GM12865 (cell line): ENCODE results near the gene CADM2.
A peak's percentile ranks its signal among the peaks of the same experiment; 100 is the strongest.

Experiments used
- DNase-seq: peaks from one replicate; pipeline ENCODE4 v3.0.0; 2010; ENCODE audit warnings: low read depth
- H3K4me3 ChIP-seq: 2 replicates; pipeline ENCODE4 v1.5.1; 2011; ENCODE audit warnings: mild to moderate bottlenecking, low read depth, low read length, control low read depth
- TF ChIP-seq, protein P1 (sequence below): IDR thresholded peaks from 2 replicates; pipeline ENCODE4 v1.5.1; 2011; ENCODE audit warnings: low read length, control low read depth, low read depth, inconsistent platforms; ENCODE audit not compliant: insufficient read depth; ENCODE audit errors: missing control alignments

CADM2 gene

GRCh38 chr3:85321892-85322291, 363.1 kb downstream of the CADM2 start:
- TF ChIP-seq, protein P1, sequence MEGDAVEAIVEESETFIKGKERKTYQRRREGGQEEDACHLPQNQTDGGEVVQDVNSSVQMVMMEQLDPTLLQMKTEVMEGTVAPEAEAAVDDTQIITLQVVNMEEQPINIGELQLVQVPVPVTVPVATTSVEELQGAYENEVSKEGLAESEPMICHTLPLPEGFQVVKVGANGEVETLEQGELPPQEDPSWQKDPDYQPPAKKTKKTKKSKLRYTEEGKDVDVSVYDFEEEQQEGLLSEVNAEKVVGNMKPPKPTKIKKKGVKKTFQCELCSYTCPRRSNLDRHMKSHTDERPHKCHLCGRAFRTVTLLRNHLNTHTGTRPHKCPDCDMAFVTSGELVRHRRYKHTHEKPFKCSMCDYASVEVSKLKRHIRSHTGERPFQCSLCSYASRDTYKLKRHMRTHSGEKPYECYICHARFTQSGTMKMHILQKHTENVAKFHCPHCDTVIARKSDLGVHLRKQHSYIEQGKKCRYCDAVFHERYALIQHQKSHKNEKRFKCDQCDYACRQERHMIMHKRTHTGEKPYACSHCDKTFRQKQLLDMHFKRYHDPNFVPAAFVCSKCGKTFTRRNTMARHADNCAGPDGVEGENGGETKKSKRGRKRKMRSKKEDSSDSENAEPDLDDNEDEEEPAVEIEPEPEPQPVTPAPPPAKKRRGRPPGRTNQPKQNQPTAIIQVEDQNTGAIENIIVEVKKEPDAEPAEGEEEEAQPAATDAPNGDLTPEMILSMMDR = no peak
- no peak overlapping the region for H3K4me3 ChIP-seq
- no peak for DNase-seq

DNA sequence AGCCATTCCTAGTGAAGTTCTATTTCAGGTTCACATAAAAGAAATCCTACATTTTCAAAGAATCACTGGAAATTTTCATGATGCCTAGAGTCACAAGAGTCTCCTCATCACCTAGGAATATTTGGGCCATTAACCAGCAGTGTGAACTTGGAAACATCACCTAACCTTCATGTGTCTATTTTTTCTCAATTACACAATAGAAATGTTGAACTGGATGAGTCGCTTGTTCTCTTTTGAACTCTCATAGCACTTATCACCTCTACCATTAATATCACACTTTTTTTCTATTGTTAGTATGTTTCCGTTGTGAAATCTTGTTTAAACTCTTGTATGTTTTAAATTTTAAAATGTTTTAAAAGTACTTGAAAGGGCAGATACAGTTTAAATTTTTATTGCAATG, 371.3 kb downstream of the CADM2 start:
- TF ChIP-seq, protein P1 = no peak
- no peak for DNase-seq
- no peak overlapping the region for H3K4me3 ChIP-seq

DNA sequence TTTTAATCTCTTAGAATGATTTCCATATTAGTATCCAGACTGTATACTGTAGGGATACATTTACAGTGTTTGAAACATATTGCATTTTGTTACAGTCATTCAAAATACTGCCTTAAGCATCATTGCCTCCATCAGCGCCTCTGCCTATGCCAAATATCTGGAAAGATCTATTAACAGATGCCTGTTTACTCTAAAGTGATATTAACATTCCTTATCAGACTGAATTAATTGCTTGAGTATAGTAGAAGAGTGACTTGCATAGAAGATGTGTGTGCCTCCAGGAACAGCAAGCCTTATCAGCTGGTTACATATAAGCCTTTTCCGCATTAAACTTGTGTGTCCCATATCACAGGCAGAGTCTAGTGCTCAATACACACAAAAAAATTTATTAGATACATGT, 379.1 kb downstream of the CADM2 start:
- TF ChIP-seq, protein P1 = no peak

DNA sequence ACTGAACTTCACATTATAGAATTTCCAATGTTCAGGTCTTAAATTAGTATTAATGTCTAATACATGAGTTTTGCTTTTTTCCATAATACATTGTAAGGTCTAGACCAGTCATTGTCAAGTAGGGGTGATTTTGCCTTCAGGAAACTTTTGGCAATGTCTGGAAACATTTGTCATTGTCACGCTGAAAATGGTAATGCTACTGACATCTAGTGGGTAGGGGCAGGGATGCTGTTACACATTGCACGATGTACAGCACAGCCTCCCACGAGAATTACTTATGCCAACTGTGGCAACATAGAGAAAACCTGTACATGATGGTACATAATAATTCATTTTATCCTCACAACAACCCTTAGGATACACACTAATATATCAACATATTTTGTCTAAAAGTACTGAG, 384.1 kb downstream of the CADM2 start:
- TF ChIP-seq, protein P1 = peak; percentile 24
- DNase-seq = peak; percentile 12
- H3K4me3 ChIP-seq = no peak overlapping the region

More for the DNA sequence above, 379.1 kb downstream of the CADM2 start:
- DNase-seq = no peak
- H3K4me3 ChIP-seq = no peak overlapping the region

- TF ChIP-seq, protein P1 = no peak
- no peak for DNase-seq
- H3K4me3 ChIP-seq = no peak overlapping the region
Measured at GRCh38 chr3:85355572-85355971, 396.8 kb downstream of the CADM2 start.

GRCh38 chr3:85360742-85361387, 402.1 kb downstream of the CADM2 start:
- peak; percentile 28 for DNase-seq
- no peak overlapping the region for H3K4me3 ChIP-seq

More at GRCh38 chr3:85360742-85361387, 402.1 kb downstream of the CADM2 start:
- TF ChIP-seq, protein P1 = peak; percentile 42
